GM23338 (cell line): ENCODE data around the gene GBF1.

ENCODE experiments used
- EZH2 ChIP-seq: fragments of 200-600 bp; sonication (generic); IDR thresholded peaks from one replicate; pipeline ENCODE4 v1.8.0; 2017; ENCODE audit warnings: antibody characterized with exemption, mild to moderate bottlenecking, low read depth; ENCODE audit not compliant: unreplicated experiment
- EZH2phosphoT487 ChIP-seq: fragments of 200-600 bp; sonication (generic); IDR thresholded peaks from one replicate; pipeline ENCODE4 v1.8.1; 2018; ENCODE audit warnings: antibody characterized with exemption; ENCODE audit not compliant: unreplicated experiment
- NANOG ChIP-seq: IDR thresholded peaks from 2 replicates; pipeline ENCODE4 v1.6.1; 2016; ENCODE audit warnings: antibody characterized with exemption, borderline replicate concordance
- TF ChIP-seq, protein P1 (sequence below), 2 experiments: fragments of 200-600 bp in 1 of 2; sonication (generic) in 1 of 2; conservative IDR thresholded peaks; 2 replicates each; pipeline versions ENCODE4 v1.5.1 to v1.6.1; 2016 to 2017; ENCODE audit warnings: antibody characterized with exemption in 2 of 2, low read depth in 2 of 2, mild to moderate bottlenecking in 2 of 2, moderate library complexity in 1 of 2

DNA sequence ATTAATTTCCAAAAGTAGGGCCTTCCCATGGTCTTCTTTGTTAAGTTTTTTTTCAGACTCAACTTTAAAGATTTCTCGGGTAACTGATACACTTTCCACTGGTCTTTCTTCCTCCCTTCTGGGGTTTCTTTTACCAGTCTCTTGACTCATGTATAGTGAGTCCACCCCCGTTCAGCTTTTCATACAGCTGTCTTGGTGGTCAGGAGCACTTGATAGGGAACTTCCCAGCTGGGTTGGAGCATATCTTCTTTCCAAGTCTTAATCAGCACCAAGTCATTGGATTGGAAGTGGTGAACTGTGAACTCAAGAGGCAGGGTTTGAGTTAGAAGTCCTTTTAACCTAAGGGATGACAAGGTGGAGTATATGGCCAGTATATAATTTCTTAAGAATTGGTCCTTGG is 48.4 kb upstream of the GBF1 start:
- TF ChIP-seq EZH2phosphoT487 = no peak
- TF ChIP-seq, protein P1, sequence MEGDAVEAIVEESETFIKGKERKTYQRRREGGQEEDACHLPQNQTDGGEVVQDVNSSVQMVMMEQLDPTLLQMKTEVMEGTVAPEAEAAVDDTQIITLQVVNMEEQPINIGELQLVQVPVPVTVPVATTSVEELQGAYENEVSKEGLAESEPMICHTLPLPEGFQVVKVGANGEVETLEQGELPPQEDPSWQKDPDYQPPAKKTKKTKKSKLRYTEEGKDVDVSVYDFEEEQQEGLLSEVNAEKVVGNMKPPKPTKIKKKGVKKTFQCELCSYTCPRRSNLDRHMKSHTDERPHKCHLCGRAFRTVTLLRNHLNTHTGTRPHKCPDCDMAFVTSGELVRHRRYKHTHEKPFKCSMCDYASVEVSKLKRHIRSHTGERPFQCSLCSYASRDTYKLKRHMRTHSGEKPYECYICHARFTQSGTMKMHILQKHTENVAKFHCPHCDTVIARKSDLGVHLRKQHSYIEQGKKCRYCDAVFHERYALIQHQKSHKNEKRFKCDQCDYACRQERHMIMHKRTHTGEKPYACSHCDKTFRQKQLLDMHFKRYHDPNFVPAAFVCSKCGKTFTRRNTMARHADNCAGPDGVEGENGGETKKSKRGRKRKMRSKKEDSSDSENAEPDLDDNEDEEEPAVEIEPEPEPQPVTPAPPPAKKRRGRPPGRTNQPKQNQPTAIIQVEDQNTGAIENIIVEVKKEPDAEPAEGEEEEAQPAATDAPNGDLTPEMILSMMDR (conservative IDR thresholded peaks at IDR 0.05; ENCODE audit: low read depth in 2 of 2) = no peak
- no peak for TF ChIP-seq NANOG
- no peak for TF ChIP-seq EZH2
